NCI-H82 (cell line): ENCODE results near the gene FCSK.
A peak's percentile ranks its signal among the peaks of the same experiment; 100 is the strongest.
"Not testable (repeated sequence)": the region's sequence is repeated elsewhere in the genome, so short reads cannot be mapped to it uniquely, and the experiment has no call there.

Source experiments
- DNase-seq: peaks from one replicate; lab custom pipeline; 2025; lab: John Stamatoyannopoulos, UW

FCSK gene

DNA sequence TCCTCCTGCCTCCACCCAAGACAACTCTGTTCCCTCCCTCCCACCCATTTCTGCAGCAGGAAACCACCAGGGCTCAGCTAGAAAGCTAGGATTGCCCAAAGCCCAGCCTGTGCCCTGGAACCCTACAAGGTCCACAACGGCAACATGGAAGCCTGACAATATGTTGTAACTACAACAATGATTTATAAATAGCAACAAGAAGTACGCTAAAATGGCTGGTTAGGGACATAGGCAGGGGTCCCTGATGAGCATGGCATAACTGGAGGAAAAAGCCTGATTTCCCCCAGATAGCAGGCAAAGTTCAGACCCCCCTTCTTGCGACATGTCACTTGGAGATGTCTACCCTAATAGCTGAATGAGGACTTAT is 22.1 kb upstream of the FCSK start:
- DNase-seq, result no peak

- DNase-seq, result peak; percentile 51
Observed at GRCh38 chr16:70432723-70433457, 21.5 kb upstream of the FCSK start.

- no peak for DNase-seq
Observed at GRCh38 chr16:70433458-70434103, 20.8 kb upstream of the FCSK start.

- DNase-seq, result no peak
Observed at GRCh38 chr16:70434484-70435260, 19.7 kb upstream of the FCSK start.

- peak; percentile 96 for DNase-seq
Observed at GRCh38 chr16:70437017-70437581, 17.3 kb upstream of the FCSK start.

DNA sequence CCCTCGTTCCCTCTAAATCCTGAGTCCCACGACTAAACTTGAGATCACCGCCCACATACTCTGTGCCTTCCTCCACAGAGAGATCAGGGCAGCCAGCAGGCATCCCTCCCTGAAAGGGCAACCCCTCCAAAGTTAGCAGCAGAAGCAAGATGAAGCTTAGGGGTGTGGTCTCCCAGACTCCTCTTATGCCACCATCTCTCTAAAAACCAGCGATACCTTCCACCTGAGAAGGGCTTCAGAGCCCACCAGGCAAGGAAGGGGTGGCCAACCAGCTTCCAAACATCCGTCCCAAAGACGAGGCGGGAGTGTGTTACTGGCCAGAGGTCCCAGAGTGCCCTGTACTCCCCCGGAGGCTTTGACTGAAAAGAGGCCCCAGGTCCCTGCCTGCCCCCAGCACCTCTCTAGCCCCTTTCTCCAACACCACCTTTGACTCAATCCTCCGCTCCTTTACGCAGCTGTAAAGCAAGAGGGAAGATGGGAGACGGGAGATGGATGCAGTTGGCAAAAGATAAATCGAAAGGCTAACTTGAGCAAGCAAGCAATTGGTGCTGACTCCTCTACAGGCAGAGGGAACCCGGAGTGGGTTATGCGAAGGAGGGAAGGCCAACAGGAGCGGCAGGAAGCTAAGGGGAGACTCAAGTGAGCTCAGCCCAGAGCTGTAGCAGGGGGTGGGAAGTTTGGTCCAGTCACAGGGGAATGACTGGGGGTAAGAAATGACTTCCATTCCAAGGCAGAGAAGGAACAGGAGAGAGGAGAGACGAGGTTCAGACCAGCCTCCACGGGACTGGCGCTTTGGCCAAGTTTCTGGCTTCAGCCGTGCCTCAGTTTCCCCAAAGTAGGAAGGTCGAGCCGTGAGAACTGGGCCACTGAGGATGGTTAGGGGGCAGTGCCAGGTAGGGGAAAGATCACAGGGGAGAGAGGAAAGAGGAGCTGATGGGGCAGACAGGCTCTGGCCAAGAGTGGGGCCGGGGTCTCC is 16.5 kb upstream of the FCSK start:
- DNase-seq, result peak; percentile 77

DNA sequence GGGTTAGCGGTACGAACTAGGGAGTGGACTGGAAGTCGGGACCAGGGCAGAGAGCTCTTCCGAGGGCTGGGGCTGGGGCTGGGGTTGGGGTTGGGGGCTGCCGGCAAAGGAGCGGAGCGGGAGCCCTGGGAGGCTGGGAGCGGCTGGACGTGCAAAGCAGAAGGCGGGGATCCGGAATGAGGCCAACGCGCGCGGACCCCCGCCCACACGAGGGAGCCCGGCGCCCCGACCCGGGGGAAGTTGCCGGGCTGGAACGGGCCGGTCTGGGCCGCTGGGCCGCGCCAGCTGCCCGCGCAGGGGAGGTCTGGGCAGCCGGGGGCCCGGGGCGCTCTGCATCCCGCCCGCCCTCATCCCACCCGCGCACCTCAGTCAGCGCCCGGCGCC is 15.8 kb upstream of the FCSK start:
- peak; percentile 50 for DNase-seq

DNA sequence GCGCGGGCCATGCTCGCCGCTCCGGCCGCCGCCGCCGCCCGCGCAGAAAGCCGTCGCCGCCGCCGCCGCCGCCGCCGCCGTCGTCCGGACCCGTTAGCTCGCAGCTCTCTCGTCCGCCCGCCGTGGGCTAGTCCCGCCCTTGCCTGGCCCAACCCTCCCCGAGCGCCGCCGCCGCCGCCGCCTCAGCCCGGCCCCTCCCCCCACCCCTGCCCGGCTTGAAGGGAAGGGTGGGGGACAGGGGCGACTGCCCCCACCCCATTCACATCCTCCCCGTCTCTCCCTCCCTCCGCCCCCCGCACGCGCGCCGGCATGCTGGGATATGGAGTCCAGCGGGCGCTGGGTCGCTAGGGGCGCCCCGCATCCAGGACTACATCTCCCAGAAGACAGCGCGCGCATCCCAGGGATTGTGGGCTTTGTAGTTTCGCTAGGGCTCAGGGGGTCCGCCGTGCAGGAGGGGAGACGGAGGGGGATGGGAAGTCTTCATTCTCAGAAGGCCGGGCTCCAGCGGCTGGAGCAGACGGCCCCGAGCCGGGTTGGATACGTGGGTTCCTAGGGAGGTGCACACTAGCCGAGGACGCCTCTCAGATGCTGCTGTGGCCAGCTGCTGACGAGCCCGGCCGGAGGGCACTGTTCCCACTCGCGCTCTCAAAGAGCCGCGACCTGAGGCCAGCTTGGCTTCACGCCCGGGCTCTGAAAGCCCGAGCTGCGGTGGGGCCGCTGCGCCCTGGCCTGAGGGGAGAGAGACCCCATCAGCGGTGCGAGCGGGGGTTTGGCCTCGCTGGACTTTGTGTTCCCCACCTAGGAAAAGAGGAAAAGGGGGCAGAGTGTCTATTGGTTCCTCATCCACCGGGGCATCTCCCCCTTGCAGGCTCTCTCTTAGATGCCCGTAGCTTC is 15.2 kb upstream of the FCSK start, which contains the start of gene ST3GAL2:
ST3GAL2 (minus strand) TSS at position 132 of the 894 bp plus-strand sequence. CDS start 40,570 bp downstream, outside the sequence.
- DNase-seq, result peak; percentile 99

DNA sequence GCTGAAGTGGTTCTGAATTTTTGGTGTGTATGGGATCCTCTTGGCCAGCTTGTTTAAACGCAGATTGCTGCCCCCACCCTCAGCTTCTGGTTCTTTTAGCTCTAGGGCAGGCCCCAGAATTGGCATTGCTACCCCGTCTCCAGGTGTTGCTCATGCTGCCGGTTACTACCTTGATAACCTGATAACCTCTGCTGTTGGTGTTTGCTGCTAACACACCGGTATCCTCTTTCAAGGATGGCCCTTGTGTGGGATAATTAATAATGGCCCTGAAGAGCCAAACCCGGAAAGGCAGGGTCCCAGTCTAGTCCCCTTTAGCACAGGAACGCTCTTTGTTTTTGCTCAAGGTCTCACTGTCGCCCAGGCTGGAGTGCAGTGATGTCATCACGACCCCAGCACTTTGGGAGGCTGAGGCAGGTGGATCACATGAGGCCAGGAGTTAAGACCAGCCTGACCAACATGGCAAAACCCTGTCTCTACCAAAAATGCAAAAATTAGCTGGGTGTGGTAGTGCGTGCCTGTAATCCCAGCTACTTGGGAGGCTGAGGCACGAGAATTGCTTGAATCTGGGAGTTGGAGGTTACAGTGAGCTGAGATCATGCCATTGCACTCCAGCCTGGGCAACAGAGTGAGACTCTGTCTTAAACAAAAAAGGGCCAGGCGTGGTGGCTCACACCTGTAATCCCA is 14.2 kb upstream of the FCSK start:
- no peak for DNase-seq

DNA sequence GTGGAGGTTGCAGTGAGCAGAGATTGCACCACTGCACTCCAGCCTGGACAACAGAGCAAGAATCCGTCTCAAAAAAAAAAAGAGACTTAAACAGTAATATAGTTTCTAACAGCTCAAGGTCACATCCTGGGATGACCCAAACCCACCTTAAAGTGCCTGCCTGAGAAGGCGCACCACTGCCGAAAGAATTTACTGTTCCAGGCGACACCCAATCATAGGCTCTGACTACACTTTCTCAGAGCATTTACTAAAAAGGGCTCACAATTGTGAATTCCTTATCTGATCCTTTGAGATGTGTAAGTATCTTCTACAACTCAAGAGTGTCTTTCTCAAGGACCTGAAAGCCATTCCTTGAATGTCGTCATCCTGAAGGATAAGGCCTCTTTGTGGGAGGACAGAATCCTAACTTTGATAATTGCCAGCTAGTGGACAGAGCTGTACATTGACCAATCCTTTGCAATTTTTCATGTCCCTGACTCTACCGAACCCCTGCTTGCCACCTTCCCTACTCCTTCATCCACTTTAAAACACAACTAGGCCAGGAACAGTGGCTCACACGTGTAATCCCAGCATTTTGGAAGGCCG is 12.9 kb upstream of the FCSK start:
- DNase-seq, result no peak

GRCh38 chr16:70442344-70442743 is 12.1 kb upstream of the FCSK start:
- no peak for DNase-seq

DNA sequence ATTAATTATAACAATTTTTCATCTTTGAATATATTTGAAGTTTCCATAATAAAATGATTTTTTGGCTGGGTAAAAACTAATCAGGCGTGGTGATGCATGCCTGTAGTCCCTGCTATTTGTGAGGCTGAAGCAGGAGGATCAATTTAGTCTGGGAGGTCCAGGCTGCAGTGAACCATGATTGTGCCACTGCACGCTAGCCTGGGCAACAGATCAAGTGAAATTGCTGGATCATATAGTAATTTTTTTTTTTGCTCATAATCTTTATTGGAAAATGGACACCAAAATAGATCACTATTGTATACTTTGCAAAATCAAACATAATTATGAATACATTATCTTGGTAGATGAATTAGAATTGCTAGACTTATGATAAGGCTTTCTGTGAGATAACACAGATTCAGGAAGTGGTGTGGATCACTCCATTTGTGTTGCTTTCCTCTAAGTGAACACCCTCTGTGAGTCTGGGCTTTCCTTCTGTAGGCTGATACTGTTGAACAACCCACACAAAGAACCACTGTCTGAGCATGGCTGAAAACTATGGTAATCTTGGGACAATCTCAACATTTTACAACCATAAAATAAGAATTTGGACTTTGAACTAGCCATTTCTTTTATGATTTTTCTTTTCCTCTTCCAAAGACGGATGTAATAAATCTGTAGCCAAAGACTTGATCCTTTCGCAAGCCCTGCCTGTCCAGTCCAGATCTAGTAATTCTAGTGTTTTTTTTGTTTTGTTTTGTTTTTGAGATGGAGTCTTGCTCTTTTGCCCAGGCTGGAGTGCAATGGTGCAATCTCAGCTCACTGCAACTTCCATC is 9.9 kb upstream of the FCSK start:
- no peak for DNase-seq

- peak; percentile 38 for DNase-seq
Observed at GRCh38 chr16:70448075-70448474, 6.3 kb upstream of the FCSK start.

- DNase-seq, result not testable (repeated sequence)
Observed at GRCh38 chr16:70450142-70451003, 4.0 kb upstream of the FCSK start.

- DNase-seq, result not testable (repeated sequence)
Observed at GRCh38 chr16:70451004-70451340, 3.4 kb upstream of the FCSK start.

GRCh38 chr16:70453117-70453891 is 1.1 kb upstream of the FCSK start:
- DNase-seq, result no peak

DNA sequence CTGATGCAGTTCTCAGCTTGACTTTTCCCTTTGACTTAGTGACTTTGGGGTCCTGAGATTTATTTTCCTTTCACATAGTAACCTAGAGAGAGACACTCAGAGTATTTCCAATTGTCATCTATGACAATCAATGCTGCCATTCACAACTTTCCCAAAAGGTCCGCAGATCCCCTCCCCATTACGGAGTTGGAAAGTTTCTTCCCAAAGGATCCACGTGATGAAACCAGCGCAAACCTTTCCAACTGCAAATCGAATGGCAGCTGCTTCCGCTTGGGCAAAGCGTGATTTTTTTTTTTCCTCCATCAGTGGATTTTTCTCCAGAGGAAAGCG is 538 bp upstream of the FCSK start:
- DNase-seq, result peak; percentile 80
